ENCODE results near the gene TST. TPM values are rescaled to one million over a fixed set of nuclear protein-coding genes. Genes with fewer than 3 reads are reported as not detected.

Gene TST
- total and polyA plus RNA-seq, 2 of the 8 experiments (the other 6 are each of a cell fraction or from before 2014, with no cell fraction given), result 22.6 to 61.6 TPM

DNA sequence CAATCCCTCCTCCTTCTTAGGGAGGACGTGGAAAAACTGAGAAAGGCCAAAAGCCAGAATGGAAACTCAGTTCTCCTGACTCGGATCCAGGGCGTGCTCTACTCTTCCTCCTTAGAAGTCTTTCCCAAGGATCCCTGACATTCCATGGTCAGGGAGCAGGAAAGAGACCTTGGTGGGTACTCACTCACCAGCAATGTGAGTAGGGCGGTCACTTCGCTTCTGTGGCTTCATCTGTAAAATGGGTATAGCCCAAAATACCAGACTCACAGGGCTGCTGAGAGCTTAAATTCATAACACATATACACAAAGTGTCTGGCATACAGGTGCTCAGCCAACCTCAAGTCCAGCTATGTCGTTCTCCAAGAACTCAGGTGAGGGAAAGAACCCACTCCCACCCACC is 31.7 kb upstream of the TST start:
- no peak overlapping the region for H4K8ac ChIP-seq (ENCODE audit: extremely low read depth, insufficient read depth, low read length)
- H3K56ac ChIP-seq (replicated peaks; ENCODE audit: insufficient read length, low read depth, low read length), result no peak overlapping the region
- POLR2A ChIA-PET (ENCODE audit: partially characterized antibody), result interaction anchor here (1.5 to 2.2 kb wide), 3 partner anchors 11 to 32 kb away, joined by 4 to 6 read pairs (median 5); partner anchors contain the start of genes MPST and TST
- H3K79me1 ChIP-seq (ENCODE audit: low read depth, low read length), result no peaks in the 10 kb centered on the region
- no peak overlapping the region for H3K9ac ChIP-seq (replicated peaks in 1 of 4; ENCODE audit: extremely low read depth in 1 of 4, low read depth in 3 of 4, low read length in 3 of 4)
- no peak overlapping the region for H2BK20ac ChIP-seq (ENCODE audit: low read length)
- H3K4me1 ChIP-seq (replicated peaks in 1 of 4; ENCODE audit: control insufficient read depth in 3 of 4, insufficient read depth in 4 of 4, low read length in 3 of 4), result peaks cover 0 to 10% (median 7%) of the 10 kb centered on the region in 4 experiments; a peak in 5 of 7 replicates
- H3K23ac ChIP-seq (ENCODE audit: insufficient read length), result no peak overlapping the region
- H4K5ac ChIP-seq (ENCODE audit: insufficient read length, low read depth, low read length), result no peak overlapping the region
- no peak overlapping the region for H2AFZ ChIP-seq (ENCODE audit: low read length)
- H3K27me3 ChIP-seq (replicated peaks in 1 of 4; ENCODE audit: control insufficient read depth in 3 of 4, extremely low read depth in 1 of 4, insufficient read depth in 3 of 4, low read length in 3 of 4), result no peaks in the 10 kb centered on the region; a peak in 3 of 7 replicates
- H3K36me3 ChIP-seq (ENCODE audit: control insufficient read depth in 2 of 4, insufficient read depth in 4 of 4, low read length in 3 of 4), result peaks cover 0 to 3% (median 0%) of the 10 kb centered on the region in 4 experiments; a peak in 2 of 8 replicates
- H4K91ac ChIP-seq (replicated peaks; ENCODE audit: insufficient read length, low read length), result no peak overlapping the region
- H3K9me3 ChIP-seq (ENCODE audit: insufficient read depth in 2 of 2, low read depth in 1 of 2, low read length in 1 of 2), result no peaks in the 10 kb centered on the region
- peak overlapping the region in 1 of 2 experiments; percentile 54; a peak in 1 of 4 replicates for H3K4me2 ChIP-seq (ENCODE audit: insufficient read depth in 1 of 2, low read depth in 2 of 2, low read length in 2 of 2)
- no peak overlapping the region for H2BK120ac ChIP-seq (replicated peaks; ENCODE audit: low read depth, low read length)
- no peak overlapping the region for H2AK5ac ChIP-seq (ENCODE audit: low read depth, low read length)
- H2BK15ac ChIP-seq (ENCODE audit: low read length), result 0 out of 2 replicates have a peak overlapping the region, but pooled peaks have one; percentile 81
- no peak overlapping the region for H3K4ac ChIP-seq (replicated peaks; ENCODE audit: insufficient read length, low read depth, low read length)
- H3K79me2 ChIP-seq (ENCODE audit: control insufficient read depth in 1 of 2, insufficient read depth in 2 of 2, low read length in 2 of 2), result no peaks in the 10 kb centered on the region
- no peak for FAIRE-seq
- H2BK12ac ChIP-seq (ENCODE audit: low read depth, low read length), result 0 out of 2 replicates have a peak overlapping the region, but pooled peaks have one; percentile 52
- H3K27ac ChIP-seq (ENCODE audit: low read depth, low read length), result no peak overlapping the region
- H2BK5ac ChIP-seq (ENCODE audit: low read depth, low read length), result no peak overlapping the region
- peaks cover 0 to 8% of the 10 kb centered on the region in 2 experiments for H4K20me1 ChIP-seq (replicated peaks in 1 of 2; ENCODE audit: control insufficient read depth in 1 of 2, insufficient read depth in 2 of 2, low read length in 2 of 2)
- no peak overlapping the region for H3K18ac ChIP-seq (ENCODE audit: extremely low read depth, low read length)
- peak overlapping the region in 2 of 4 experiments; percentile 76 to 99; a peak in 2 of 8 replicates for H3K4me3 ChIP-seq (ENCODE audit: extremely low read depth in 1 of 4, insufficient read depth in 2 of 4, low read depth in 3 of 4, low read length in 4 of 4)
- CTCF ChIA-PET (ENCODE audit: partially characterized antibody), result interaction anchor here (0.5 to 1.4 kb wide), 4 partner anchors 21 to 248 kb away, joined by 3 to 4 read pairs (median 4); no protein-coding TSS in a partner anchor
- WGBS, 2 experiments (ENCODE audit: extremely low coverage in 1 of 2, insufficient coverage in 1 of 2, insufficient read length in 1 of 2, insufficient replicate concordance in 2 of 2, low coverage in 1 of 2, low lambda C conversion rate in 2 of 2, missing lambda C conversion rate in 1 of 2), result 75% methylated on average over 6 of the region's 6 CpGs; no CpG with 5 or more reads in 1 of the 2 experiments
- no peak overlapping the region for H3K14ac ChIP-seq (ENCODE audit: insufficient read length)
- DNase-seq (ENCODE audit: low read depth in 1 of 2, low spot score in 2 of 2), result no peak
- peaks cover 5% of the 10 kb centered on the region; the same call in 1 of the 2 replicates for H3K23me2 ChIP-seq (ENCODE audit: low read depth, low read length)
- TF ChIP-seq SP2 (IDR thresholded peaks at IDR 0.05; ENCODE audit: low read length), result no peak
- TF ChIP-seq, protein P1, sequence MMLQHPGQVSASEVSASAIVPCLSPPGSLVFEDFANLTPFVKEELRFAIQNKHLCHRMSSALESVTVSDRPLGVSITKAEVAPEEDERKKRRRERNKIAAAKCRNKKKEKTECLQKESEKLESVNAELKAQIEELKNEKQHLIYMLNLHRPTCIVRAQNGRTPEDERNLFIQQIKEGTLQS (IDR thresholded peaks at IDR 0.05; ENCODE audit: insufficient read depth, low read depth, low read length), result no peak
- no peak for TF ChIP-seq SIRT6 (IDR thresholded peaks at IDR 0.05; ENCODE audit: low read length)
- no peak for TF ChIP-seq SP1 (IDR thresholded peaks at IDR 0.05; ENCODE audit: low read depth, low read length)
- no peak for TF ChIP-seq RNF2 (IDR thresholded peaks at IDR 0.05; ENCODE audit: borderline replicate concordance, low read depth, low read length, missing control alignments, poor library complexity, severe bottlenecking)
- TF ChIP-seq BACH1 (IDR thresholded peaks at IDR 0.05; ENCODE audit: low read length), result no peak
- no peak for TF ChIP-seq SUZ12 (IDR thresholded peaks at IDR 0.05; ENCODE audit: low read length)
- no peak for TF ChIP-seq SRF (IDR thresholded peaks at IDR 0.05; ENCODE audit: low read depth, low read length)
- TF ChIP-seq, protein P2, sequence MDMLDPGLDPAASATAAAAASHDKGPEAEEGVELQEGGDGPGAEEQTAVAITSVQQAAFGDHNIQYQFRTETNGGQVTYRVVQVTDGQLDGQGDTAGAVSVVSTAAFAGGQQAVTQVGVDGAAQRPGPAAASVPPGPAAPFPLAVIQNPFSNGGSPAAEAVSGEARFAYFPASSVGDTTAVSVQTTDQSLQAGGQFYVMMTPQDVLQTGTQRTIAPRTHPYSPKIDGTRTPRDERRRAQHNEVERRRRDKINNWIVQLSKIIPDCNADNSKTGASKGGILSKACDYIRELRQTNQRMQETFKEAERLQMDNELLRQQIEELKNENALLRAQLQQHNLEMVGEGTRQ (IDR thresholded peaks at IDR 0.05; ENCODE audit: low read length), result no peak
- TF ChIP-seq HDAC2 (IDR thresholded peaks at IDR 0.05; ENCODE audit: borderline replicate concordance in 1 of 2, low read depth in 2 of 2, low read length in 2 of 2), result no peak
- TF ChIP-seq TBP (IDR thresholded peaks at IDR 0.05; ENCODE audit: low read depth, low read length), result no peak

Measured in H1 (cell line).